ENCODE results near the gene LMBR1. TPM values are rescaled to one million over a fixed set of nuclear protein-coding genes. Genes with fewer than 3 reads are reported as not detected.

The LMBR1 gene
- total and polyA plus RNA-seq, 2 of the 4 experiments (the other 2 are of a cell fraction), result 11.9 to 19.9 TPM

DNA sequence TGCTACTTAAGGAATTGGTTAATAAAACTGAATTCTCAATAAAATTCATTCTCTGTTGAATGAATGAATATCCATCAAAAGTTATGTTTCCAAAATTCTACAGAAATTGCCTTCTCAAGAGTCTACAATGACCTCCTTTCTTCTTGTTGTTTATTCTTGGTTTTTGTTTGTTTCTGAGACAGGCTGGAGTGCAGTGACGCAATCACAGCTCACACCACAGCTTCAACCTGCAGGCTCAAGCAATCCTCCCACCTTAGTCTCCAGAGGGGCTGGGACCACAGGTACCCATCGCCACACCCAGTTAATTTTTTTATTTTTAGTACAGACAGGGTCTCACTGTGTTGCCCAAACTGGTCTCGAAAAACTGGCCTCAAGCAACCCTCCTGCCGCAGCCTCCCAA lies 97.6 kb downstream of the LMBR1 start:
- dilution Hi-C loops (cut with HindIII; ENCODE audit: low sequenced_read_pairs, unreplicated experiment), result no loop called here
- DNase-seq, result no peak

More for the DNA sequence above, 97.6 kb downstream of the LMBR1 start:
- Histone ChIP-seq H2BK120ac (ENCODE audit: low read depth, low read length) (no peak overlapping the region), H3K36me3 (ENCODE audit: control insufficient read depth, insufficient read depth, low read length) (0 out of 2 replicates have a peak, but pooled peaks cover 1% of the 10 kb centered on the region), H4K91ac (ENCODE audit: insufficient read depth, low read depth, low read length) (no peak overlapping the region), H4K5ac (ENCODE audit: low read depth, low read length) (no peak overlapping the region), H3K27ac (ENCODE audit: insufficient read depth, low read length) (no peak overlapping the region), H2BK15ac (ENCODE audit: low read depth, low read length) (no peak overlapping the region), H2BK20ac (ENCODE audit: low read depth, low read length) (no peak overlapping the region), H2BK5ac (ENCODE audit: low read depth, low read length, poor library complexity, severe bottlenecking) (no peak overlapping the region), H3K14ac (replicated peaks; ENCODE audit: low read depth, low read length) (no peak overlapping the region), H4K8ac (ENCODE audit: low read depth in 2 of 2, low read length in 2 of 2) (no peak overlapping the region), H3K79me1 (ENCODE audit: low read depth in 1 of 2, low read length in 2 of 2) (no peaks in the 10 kb centered on the region), H3K18ac (ENCODE audit: low read depth, low read length) (no peak overlapping the region), H2AFZ (replicated peaks; ENCODE audit: low read length, poor library complexity) (no peak overlapping the region), H3K4me2 (ENCODE audit: low read depth, low read length) (no peak overlapping the region), H3K4me1 (ENCODE audit: control insufficient read depth, insufficient read depth, low read length) (no peaks in the 10 kb centered on the region), H3K9ac (ENCODE audit: low read depth, low read length) (no peak overlapping the region), H3K27me3 (ENCODE audit: control insufficient read depth, insufficient read depth, low read length) (no peaks in the 10 kb centered on the region), H3K9me3 (ENCODE audit: control insufficient read depth, insufficient read depth, low read length) (no peaks in the 10 kb centered on the region), H2AK9ac (replicated peaks; ENCODE audit: low read depth, low read length, poor library complexity) (no peak overlapping the region), H2AK5ac (ENCODE audit: low read depth, low read length) (no peak overlapping the region), H3K4ac (ENCODE audit: low read depth, low read length) (no peak overlapping the region), H3K23ac (ENCODE audit: low read depth, low read length) (no peak overlapping the region), H3K4me3 (ENCODE audit: insufficient read depth, low read depth, low read length) (no peak overlapping the region), H3K9me1 (ENCODE audit: insufficient read depth, low read length) (no peaks in the 10 kb centered on the region; the same call in 1 of the 2 replicates), H3K56ac (ENCODE audit: extremely low read depth, insufficient read depth, low read length) (no peak overlapping the region), H4K20me1 (ENCODE audit: insufficient read depth, low read length) (no peaks in the 10 kb centered on the region)
- intact Hi-C loops (cut with micrococcal nuclease) (no loop called here), in situ Hi-C loops (cut with MboI; ENCODE audit: low sequenced_read_pairs) (no loop called here)
- ChIA-PET CTCF (no interaction called here), POLR2A (ENCODE audit: unreplicated experiment) (no interaction called here)
- WGBS, 2 experiments (ENCODE audit: extremely low coverage in 2 of 2, insufficient read length in 1 of 2), result 100% methylated on average over 1 of the region's 4 CpGs; no CpG with 5 or more reads in 1 of the 2 experiments
- TF ChIP-seq CEBPB (IDR thresholded peaks at IDR 0.05; ENCODE audit: low read depth, low read length), result peak; percentile 69
- TF ChIP-seq RCOR1 (IDR thresholded peaks at IDR 0.05; ENCODE audit: insufficient replicate concordance, low read length), result no peak
- no TSS peak for BruUV-seq (replicated peaks)
- ATAC-seq (ENCODE audit: low read depth), result no peak

All from IMR-90 (cell line).